ENCODE data around the gene TTC33. TPM values are rescaled to one million over a fixed set of nuclear protein-coding genes. Genes with fewer than 3 reads are reported as not detected.

Gene TTC33
- total and polyA plus RNA-seq, 4 donors: 5.3 to 30.5 (median 7.8) TPM

DNA sequence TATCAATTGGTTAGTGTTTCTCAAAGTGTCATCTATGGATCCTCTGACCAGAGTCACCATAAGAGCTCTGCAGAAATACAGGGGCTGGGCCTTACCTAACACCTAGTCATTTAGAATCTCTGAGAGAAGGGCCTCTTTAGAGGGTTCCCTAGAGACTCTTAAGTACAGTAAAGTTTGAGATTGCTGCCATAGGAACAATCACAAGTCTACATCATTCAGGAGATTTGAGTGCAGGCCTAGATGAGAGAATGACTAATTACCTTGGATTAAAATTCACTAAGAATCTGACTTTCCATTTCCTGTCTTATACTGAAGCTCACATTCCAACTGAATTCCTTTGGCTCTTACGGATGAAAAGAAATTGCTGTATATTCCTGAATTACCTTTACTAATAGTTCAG lies 258.2 kb downstream of the TTC33 start:
- Histone ChIP-seq H3K4me3 (no peak overlapping the region), H3K27me3 (ENCODE audit: control insufficient read depth in 3 of 3, insufficient read depth in 3 of 3, low read length in 2 of 3) (no peaks in the 10 kb centered on the region), H3K9me3 (ENCODE audit: control insufficient read depth in 4 of 4, insufficient read depth in 3 of 4, low read length in 3 of 4) (no peaks in the 10 kb centered on the region), H3K9ac (ENCODE audit: insufficient read depth in 1 of 2, low read length in 2 of 2) (no peak overlapping the region), H3K27ac (ENCODE audit: low read depth in 1 of 2, low read length in 1 of 2) (no peak overlapping the region), H3K4me1 (ENCODE audit: control insufficient read depth in 5 of 5, insufficient read depth in 5 of 5, low read length in 5 of 5) (no peaks in the 10 kb centered on the region), H3K36me3 (ENCODE audit: control insufficient read depth in 4 of 4, insufficient read depth in 4 of 4, low read length in 4 of 4) (no peaks in the 10 kb centered on the region)
- 61 to 79% methylated on average over 1 of the region's 1 CpG for WGBS, 2 donors
- ATAC-seq (ENCODE audit: insufficient read depth, low FRiP score): peak; percentile 64
- peak in 2 of 3 donors; percentile 25 to 69 for DNase-seq
- TF ChIP-seq, protein P1, sequence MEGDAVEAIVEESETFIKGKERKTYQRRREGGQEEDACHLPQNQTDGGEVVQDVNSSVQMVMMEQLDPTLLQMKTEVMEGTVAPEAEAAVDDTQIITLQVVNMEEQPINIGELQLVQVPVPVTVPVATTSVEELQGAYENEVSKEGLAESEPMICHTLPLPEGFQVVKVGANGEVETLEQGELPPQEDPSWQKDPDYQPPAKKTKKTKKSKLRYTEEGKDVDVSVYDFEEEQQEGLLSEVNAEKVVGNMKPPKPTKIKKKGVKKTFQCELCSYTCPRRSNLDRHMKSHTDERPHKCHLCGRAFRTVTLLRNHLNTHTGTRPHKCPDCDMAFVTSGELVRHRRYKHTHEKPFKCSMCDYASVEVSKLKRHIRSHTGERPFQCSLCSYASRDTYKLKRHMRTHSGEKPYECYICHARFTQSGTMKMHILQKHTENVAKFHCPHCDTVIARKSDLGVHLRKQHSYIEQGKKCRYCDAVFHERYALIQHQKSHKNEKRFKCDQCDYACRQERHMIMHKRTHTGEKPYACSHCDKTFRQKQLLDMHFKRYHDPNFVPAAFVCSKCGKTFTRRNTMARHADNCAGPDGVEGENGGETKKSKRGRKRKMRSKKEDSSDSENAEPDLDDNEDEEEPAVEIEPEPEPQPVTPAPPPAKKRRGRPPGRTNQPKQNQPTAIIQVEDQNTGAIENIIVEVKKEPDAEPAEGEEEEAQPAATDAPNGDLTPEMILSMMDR (IDR thresholded peaks at IDR 0.05; ENCODE audit: control extremely low read depth, extremely low read depth): no peak

DNA sequence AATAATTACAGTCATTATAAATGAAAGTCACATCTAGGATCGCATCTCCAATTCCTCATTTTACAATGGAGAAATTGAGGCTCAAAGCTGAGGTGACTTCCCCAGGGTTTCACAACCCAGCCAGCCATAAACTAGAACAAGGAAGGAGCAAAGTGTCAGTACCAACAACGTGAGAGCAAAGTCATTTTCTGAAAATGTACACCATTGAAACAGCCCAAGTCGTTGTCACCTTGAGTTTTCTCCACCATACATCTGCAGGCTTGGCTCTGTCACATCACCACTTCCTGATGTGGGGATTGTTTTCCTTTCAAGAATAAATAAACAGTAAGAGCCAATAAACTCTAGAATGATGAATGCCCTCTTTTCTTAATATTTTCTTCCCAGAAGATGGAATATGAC lies 260.5 kb downstream of the TTC33 start:
- Histone ChIP-seq H3K36me3 (ENCODE audit: control insufficient read depth in 4 of 4, insufficient read depth in 4 of 4, low read length in 4 of 4) (no peaks in the 10 kb centered on the region), H3K4me1 (ENCODE audit: control insufficient read depth in 5 of 5, insufficient read depth in 5 of 5, low read length in 5 of 5) (no peaks in the 10 kb centered on the region), H3K27ac (ENCODE audit: low read depth in 1 of 2, low read length in 1 of 2) (no peak overlapping the region), H3K9ac (ENCODE audit: insufficient read depth in 1 of 2, low read length in 2 of 2) (no peak overlapping the region), H3K9me3 (ENCODE audit: control insufficient read depth in 4 of 4, insufficient read depth in 3 of 4, low read length in 3 of 4) (no peaks in the 10 kb centered on the region), H3K4me3 (no peak overlapping the region), H3K27me3 (ENCODE audit: control insufficient read depth in 3 of 3, insufficient read depth in 3 of 3, low read length in 2 of 3) (no peaks in the 10 kb centered on the region)
- WGBS, 2 donors: 16 to 37% methylated on average over 3 of the region's 3 CpGs
- peak in 1 of 3 donors; percentile 9 for DNase-seq
- TF ChIP-seq, protein P1 (IDR thresholded peaks at IDR 0.05; ENCODE audit: control extremely low read depth, extremely low read depth): no peak
- ATAC-seq (ENCODE audit: insufficient read depth, low FRiP score): no peak

DNA sequence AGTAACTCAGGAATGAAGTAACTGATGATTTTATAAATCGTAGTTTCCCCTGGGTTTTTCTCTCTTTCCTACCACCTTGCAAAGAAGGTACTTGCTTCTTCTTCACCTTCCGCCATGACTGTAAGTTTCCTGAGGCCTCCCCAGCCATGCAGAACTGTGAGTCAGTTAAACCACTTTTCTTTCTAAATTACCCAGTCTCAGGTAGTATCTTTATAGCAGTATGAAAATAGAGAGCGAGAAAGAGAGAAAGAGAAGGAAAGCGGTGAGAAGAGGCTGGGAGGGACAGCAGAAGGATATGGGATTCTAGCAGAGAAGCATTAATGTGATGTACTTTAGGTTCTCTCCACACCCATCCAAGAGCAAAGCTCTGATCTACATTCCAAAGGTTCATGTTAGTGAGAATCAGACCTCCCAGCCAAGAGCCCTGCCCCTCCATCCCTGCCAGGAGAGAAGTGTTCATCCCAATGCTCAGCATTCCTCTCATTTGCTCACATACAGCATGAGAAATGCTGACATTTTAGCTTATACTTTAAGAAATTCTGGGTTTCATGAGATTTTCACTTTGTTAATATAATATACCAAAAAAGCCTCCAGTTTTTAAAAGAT lies 261.0 kb downstream of the TTC33 start:
- DNase-seq (no peak), ATAC-seq (ENCODE audit: insufficient read depth, low FRiP score) (no peak)
- WGBS, 2 donors: 92 to 96% methylated on average over 3 to 4 of the region's 4 CpGs

More for the DNA sequence above, 261.0 kb downstream of the TTC33 start:
- TF ChIP-seq, protein P1 (IDR thresholded peaks at IDR 0.05; ENCODE audit: control extremely low read depth, extremely low read depth): no peak
- Histone ChIP-seq H3K4me1 (ENCODE audit: control insufficient read depth in 5 of 5, insufficient read depth in 5 of 5, low read length in 5 of 5) (no peaks in the 10 kb centered on the region), H3K27ac (ENCODE audit: low read depth in 1 of 2, low read length in 1 of 2) (no peak overlapping the region), H3K27me3 (ENCODE audit: control insufficient read depth in 3 of 3, insufficient read depth in 3 of 3, low read length in 2 of 3) (no peaks in the 10 kb centered on the region), H3K36me3 (ENCODE audit: control insufficient read depth in 4 of 4, insufficient read depth in 4 of 4, low read length in 4 of 4) (no peaks in the 10 kb centered on the region), H3K9me3 (ENCODE audit: control insufficient read depth in 4 of 4, insufficient read depth in 3 of 4, low read length in 3 of 4) (no peaks in the 10 kb centered on the region), H3K9ac (ENCODE audit: insufficient read depth in 1 of 2, low read length in 2 of 2) (no peak overlapping the region), H3K4me3 (no peak overlapping the region)
